Frontal cortex (tissue), 4 donors: ENCODE results near the gene TMTC2. TPM values are rescaled to one million over a fixed set of nuclear protein-coding genes. Genes with fewer than 3 reads are reported as not detected.

ENCODE experiments used
- DNase-seq, 2 donors: peaks; one replicate each; pipeline ENCODE4 v3.0.0; 2012; ENCODE audit warnings: low spot score in 2 of 2
- FAIRE-seq: peaks from 2 replicates; lab custom pipeline; 2012; peaks lifted over from hg19 to GRCh38; lab: Jason Lieb, UNC
- total RNA-seq: library from RNA; depleted of rRNA; stranded (reverse); fragments of >200 nt; gene quantifications from one replicate; pipeline ENCODE4 v1.2.3, GENCODE V29; 2014
- donor health status: control.
- donor health status: control.
- donor health status: control.

TMTC2 gene
- 15.9 TPM for total RNA-seq

- peak; percentile 67 for FAIRE-seq
Observed at GRCh38 chr12:82686168-82687020, at the start of gene TMTC2. TMTC2 (plus strand) TSS chr12:82686906.

GRCh38 chr12:82638324-82638723, 48.4 kb upstream of the TMTC2 start:
- no peak for DNase-seq
- no peak for FAIRE-seq

More at GRCh38 chr12:82686168-82687020, at the start of gene TMTC2:
- DNase-seq = peak; percentile 83 to 88

- DNase-seq (no peak), FAIRE-seq (no peak)
Observed at GRCh38 chr12:82644896-82645295, 41.8 kb upstream of the TMTC2 start.

GRCh38 chr12:82645414-82645813, 41.3 kb upstream of the TMTC2 start:
- FAIRE-seq = no peak
- DNase-seq = no peak

- FAIRE-seq = no peak
- DNase-seq = no peak
Observed at GRCh38 chr12:82647853-82648252, 38.9 kb upstream of the TMTC2 start.

- DNase-seq (no peak), FAIRE-seq (no peak)
Observed at GRCh38 chr12:82648259-82648909, 38.3 kb upstream of the TMTC2 start.

GRCh38 chr12:82650627-82651337, 35.9 kb upstream of the TMTC2 start:
- DNase-seq (no peak), FAIRE-seq (no peak)

GRCh38 chr12:82651489-82651888, 35.2 kb upstream of the TMTC2 start:
- DNase-seq = no peak
- no peak for FAIRE-seq

- no peak for FAIRE-seq
Observed at GRCh38 chr12:82652071-82652470, 34.6 kb upstream of the TMTC2 start.

GRCh38 chr12:82655751-82656150, 31.0 kb upstream of the TMTC2 start:
- DNase-seq (no peak), FAIRE-seq (no peak)

More at GRCh38 chr12:82652071-82652470, 34.6 kb upstream of the TMTC2 start:
- DNase-seq = no peak

- DNase-seq (no peak), FAIRE-seq (no peak)
Observed at GRCh38 chr12:82659343-82660207, 27.1 kb upstream of the TMTC2 start.

- no peak for FAIRE-seq
- DNase-seq = no peak
Observed at GRCh38 chr12:82660541-82661325, 26.0 kb upstream of the TMTC2 start.

- FAIRE-seq = no peak
- DNase-seq = no peak
Observed at GRCh38 chr12:82663893-82664292, 22.8 kb upstream of the TMTC2 start.

- FAIRE-seq (no peak), DNase-seq (no peak)
Observed at GRCh38 chr12:82665142-82665923, 21.4 kb upstream of the TMTC2 start.

GRCh38 chr12:82666830-82667229, 19.9 kb upstream of the TMTC2 start:
- DNase-seq (no peak), FAIRE-seq (no peak)

- DNase-seq (no peak), FAIRE-seq (no peak)
Observed at GRCh38 chr12:82671673-82672195, 15.0 kb upstream of the TMTC2 start.

GRCh38 chr12:82672811-82673495, 13.8 kb upstream of the TMTC2 start:
- no peak for FAIRE-seq
- DNase-seq = no peak
